Measurements from ENCODE around the gene TSPAN13. TPM values are rescaled to one million over a fixed set of nuclear protein-coding genes. Genes with fewer than 3 reads are reported as not detected.

The TSPAN13 gene
- total and polyA plus RNA-seq, 2 of the 8 experiments (the other 6 are each of a cell fraction or from before 2014, with no cell fraction given): 15.3 to 28.1 TPM

GRCh38 chr7:16744518-16745250 lies 8.9 kb upstream of the TSPAN13 start (continued):
- TF ChIP-seq POLR2A (IDR thresholded peaks at IDR 0.05; ENCODE audit: control extremely low read depth in 1 of 2, low read depth in 2 of 2, low read length in 2 of 2) (no peak), JUN (IDR thresholded peaks at IDR 0.05; ENCODE audit: low read depth, low read length) (no peak), JUND (IDR thresholded peaks at IDR 0.05; ENCODE audit: low read length) (no peak)
